NB4 (cell line): ENCODE results near the gene ARSB.

Experiments
- CTCF ChIP-seq: IDR thresholded peaks from one replicate; pipeline ENCODE4 v1.5.1; 2012; ENCODE audit warnings: low read depth, low read length
- MAX ChIP-seq: IDR thresholded peaks from 2 replicates; pipeline ENCODE4 v1.6.1; 2011; ENCODE audit warnings: low read depth, low read length
- MYC ChIP-seq: IDR thresholded peaks from 2 replicates; pipeline ENCODE4 v1.6.1; 2011; ENCODE audit warnings: low read depth, low read length
- POLR2A ChIP-seq: IDR thresholded peaks from 2 replicates; pipeline ENCODE4 v1.6.1; 2011; ENCODE audit warnings: mild to moderate bottlenecking; ENCODE audit not compliant: insufficient read length; ENCODE audit errors: extremely low read depth

GRCh38 chr5:78919796-78920195 lies 65.3 kb downstream of the ARSB start:
- no peak for TF ChIP-seq CTCF
- no peak for TF ChIP-seq POLR2A
- TF ChIP-seq MAX, result no peak
- TF ChIP-seq MYC, result no peak
